Vagina (tissue), 2 donors: ENCODE measurements around the gene UTY. TPM values are rescaled to one million over a fixed set of nuclear protein-coding genes. Genes with fewer than 3 reads are reported as not detected.

Source experiments
- DNase-seq, 2 donors: peaks; one replicate each; pipeline ENCODE4 v3.0.0-alpha.2; 2017; ENCODE audit errors: extremely low spot score in 2 of 2
- H3K27ac ChIP-seq: fragments of 200-600 bp; sonication (generic); one replicate; pipeline ENCODE4 v1.5.1; 2019
- H3K27me3 ChIP-seq: fragments of 200-600 bp; sonication (generic); one replicate; pipeline ENCODE4 v1.5.1; 2019
- H3K36me3 ChIP-seq, 2 donors: fragments of 200-600 bp; sonication (generic); one replicate each; pipeline ENCODE4 v1.5.1; 2017 to 2019
- H3K4me1 ChIP-seq: fragments of 200-600 bp; sonication (generic); one replicate; pipeline ENCODE4 v1.5.1; 2019
- H3K4me3 ChIP-seq, 2 donors: fragments of 200-600 bp; sonication (generic); 1 replicate in 1 of 2; 2 replicates in 1 of 2; pipeline ENCODE4 v1.5.1; 2016 to 2019
- H3K9me3 ChIP-seq: fragments of 200-600 bp; sonication (generic); one replicate; pipeline ENCODE4 v1.5.1; 2019
- CTCF ChIP-seq, 3 experiments: fragments of 450-650 bp in 2 of 3; fragments of 200-600 bp in 1 of 3; sonication (generic) in 1 of 3; IDR thresholded peaks; one replicate each; pipeline ENCODE4 v1.5.1; 2017 to 2019; ENCODE audit warnings: antibody characterized with exemption in 3 of 3, mild to moderate bottlenecking in 2 of 3, moderate library complexity in 2 of 3
- POLR2A ChIP-seq, 2 donors: fragments of 450-650 bp; IDR thresholded peaks; one replicate each; pipeline ENCODE4 v1.6.1; 2017; ENCODE audit warnings: antibody characterized with exemption in 2 of 2, mild to moderate bottlenecking in 2 of 2, moderate library complexity in 2 of 2
- POLR2AphosphoS5 ChIP-seq, 2 donors: sonication (generic); formaldehyde crosslinking; IDR thresholded peaks; one replicate each; pipeline ENCODE4 v1.9.0; 2017; ENCODE audit warnings: antibody characterized with exemption in 2 of 2, mild to moderate bottlenecking in 2 of 2, low read depth in 1 of 2; ENCODE audit not compliant: insufficient read depth in 1 of 2
- intact Hi-C: fragments of 100-400 bp; cut with DNase I; formaldehyde crosslinking; loops from one replicate; pipeline ENCODE4 v1.15.1; 2023
- total RNA-seq: library from RNA; depleted of rRNA; stranded (reverse); fragments of >200 nt; gene quantifications from one replicate; pipeline ENCODE4 v1.2.3, GENCODE V29; 2016

The UTY gene
- not detected for total RNA-seq

- Histone ChIP-seq H3K4me3 (no peak within 1 kb of the TSS), H3K4me1 (no peaks in the 10 kb centered on the region), H3K36me3 (no peaks in the 10 kb centered on the region), H3K9me3 (no peaks in the 10 kb centered on the region), H3K27me3 (no peaks in the 10 kb centered on the region), H3K27ac (no peak within 1 kb of the TSS)
- intact Hi-C loops: no loop called here
- DNase-seq: no peak
- TF ChIP-seq CTCF (IDR thresholded peaks at IDR 0.05): no peak
- no peak for TF ChIP-seq POLR2AphosphoS5 (IDR thresholded peaks at IDR 0.05; ENCODE audit: insufficient read depth in 1 of 2, low read depth in 1 of 2)
Observed at GRCh38 chrY:13479828-13480227, at the start of gene UTY. Gene UTY (minus strand): TSS chrY:13480033. CDS start chrY:13479665, 368 bp downstream.

GRCh38 chrY:13520474-13520873 lies 40.6 kb upstream of the UTY start:
- Histone ChIP-seq H3K27ac (no peak overlapping the region), H3K27me3 (no peaks in the 10 kb centered on the region), H3K4me1 (no peaks in the 10 kb centered on the region), H3K4me3 (no peak overlapping the region), H3K9me3 (no peaks in the 10 kb centered on the region), H3K36me3 (no peaks in the 10 kb centered on the region)
- TF ChIP-seq POLR2AphosphoS5 (IDR thresholded peaks at IDR 0.05; ENCODE audit: insufficient read depth in 1 of 2, low read depth in 1 of 2) (no peak), POLR2A (IDR thresholded peaks at IDR 0.05) (no peak), CTCF (IDR thresholded peaks at IDR 0.05) (no peak)
- DNase-seq: no peak
- intact Hi-C loops: no loop called here

- no peaks in the 10 kb centered on the region for H3K9me3 ChIP-seq
- H3K27me3 ChIP-seq: no peaks in the 10 kb centered on the region
- TF ChIP-seq CTCF (IDR thresholded peaks at IDR 0.05) (no peak), POLR2A (IDR thresholded peaks at IDR 0.05) (no peak), POLR2AphosphoS5 (IDR thresholded peaks at IDR 0.05; ENCODE audit: insufficient read depth in 1 of 2, low read depth in 1 of 2) (no peak)
- H3K27ac ChIP-seq: no peak overlapping the region
- H3K36me3 ChIP-seq: no peaks in the 10 kb centered on the region
- no peak overlapping the region for H3K4me3 ChIP-seq
- no peak for DNase-seq
- intact Hi-C loops: no loop called here
- H3K4me1 ChIP-seq: no peaks in the 10 kb centered on the region
Observed at GRCh38 chrY:13501215-13501614, 21.4 kb upstream of the UTY start.

GRCh38 chrY:13493737-13494136 lies 13.9 kb upstream of the UTY start:
- H3K36me3 ChIP-seq: no peaks in the 10 kb centered on the region
- H3K27ac ChIP-seq: no peak overlapping the region
- no peak for DNase-seq
- H3K4me3 ChIP-seq: no peak overlapping the region
- H3K27me3 ChIP-seq: no peaks in the 10 kb centered on the region
- TF ChIP-seq POLR2A (IDR thresholded peaks at IDR 0.05): no peak
- no peak for TF ChIP-seq POLR2AphosphoS5 (IDR thresholded peaks at IDR 0.05; ENCODE audit: insufficient read depth in 1 of 2, low read depth in 1 of 2)
- intact Hi-C loops: no loop called here
- H3K4me1 ChIP-seq: no peaks in the 10 kb centered on the region
- no peaks in the 10 kb centered on the region for H3K9me3 ChIP-seq

GRCh38 chrY:13492408-13492807 lies 12.6 kb upstream of the UTY start:
- H3K4me1 ChIP-seq: no peaks in the 10 kb centered on the region
- no peak overlapping the region for H3K4me3 ChIP-seq
- no peaks in the 10 kb centered on the region for H3K27me3 ChIP-seq
- no peak for DNase-seq
- H3K9me3 ChIP-seq: no peaks in the 10 kb centered on the region
- H3K36me3 ChIP-seq: no peaks in the 10 kb centered on the region
- intact Hi-C loops: no loop called here
- no peak for TF ChIP-seq POLR2A (IDR thresholded peaks at IDR 0.05)
- TF ChIP-seq CTCF (IDR thresholded peaks at IDR 0.05): no peak
- TF ChIP-seq POLR2AphosphoS5 (IDR thresholded peaks at IDR 0.05; ENCODE audit: insufficient read depth in 1 of 2, low read depth in 1 of 2): no peak
- no peak overlapping the region for H3K27ac ChIP-seq

GRCh38 chrY:13488738-13489137 lies 8.9 kb upstream of the UTY start:
- H3K4me1 ChIP-seq: no peaks in the 10 kb centered on the region
- intact Hi-C loops: no loop called here
- H3K36me3 ChIP-seq: no peaks in the 10 kb centered on the region
- no peaks in the 10 kb centered on the region for H3K9me3 ChIP-seq
- H3K27ac ChIP-seq: no peak overlapping the region
- TF ChIP-seq CTCF (IDR thresholded peaks at IDR 0.05): no peak
- no peak for TF ChIP-seq POLR2A (IDR thresholded peaks at IDR 0.05)
- TF ChIP-seq POLR2AphosphoS5 (IDR thresholded peaks at IDR 0.05; ENCODE audit: insufficient read depth in 1 of 2, low read depth in 1 of 2): no peak
- DNase-seq: no peak
- H3K27me3 ChIP-seq: no peaks in the 10 kb centered on the region
- H3K4me3 ChIP-seq: no peak overlapping the region
